Activated CD8-positive, alpha-beta memory T cell treated with anti-CD3 and anti-CD28 coated beads for 48 hours (primary cell): Measurements from ENCODE around the gene TOR4A.

Source experiments
- DNase-seq, 3 experiments: peaks; one replicate each; pipeline ENCODE4 v3.0.0-alpha.2; 2020; ENCODE audit warnings: low read depth in 2 of 3, low spot score in 2 of 3

The TOR4A gene

GRCh38 chr9:137270929-137271695 is 6.4 kb upstream of the TOR4A start:
- no peak for DNase-seq

GRCh38 chr9:137271696-137272076 is 5.8 kb upstream of the TOR4A start:
- DNase-seq, result no peak

GRCh38 chr9:137272241-137273094 is 5.1 kb upstream of the TOR4A start:
- DNase-seq, result no peak

- DNase-seq, result no peak
These were observed 4.4 kb upstream of the TOR4A start for GRCh38 chr9:137273095-137273490.

GRCh38 chr9:137273611-137274320 is 3.8 kb upstream of the TOR4A start:
- DNase-seq, result no peak

- DNase-seq, result no peak
These were observed 2.3 kb upstream of the TOR4A start for GRCh38 chr9:137275203-137275587.

GRCh38 chr9:137275588-137276472 is 1.7 kb upstream of the TOR4A start:
- no peak for DNase-seq

GRCh38 chr9:137276473-137277328 is 825 bp upstream of the TOR4A start:
- no peak for DNase-seq

- no peak for DNase-seq
These were observed 655 bp downstream of the TOR4A start for GRCh38 chr9:137278061-137278701.

GRCh38 chr9:137278721-137279711 is 1.5 kb downstream of the TOR4A start:
- no peak for DNase-seq

GRCh38 chr9:137279741-137280473 is 2.4 kb downstream of the TOR4A start:
- no peak for DNase-seq

GRCh38 chr9:137280474-137281344 is 3.2 kb downstream of the TOR4A start:
- no peak for DNase-seq

- no peak for DNase-seq
These were observed 4.0 kb downstream of the TOR4A start for GRCh38 chr9:137281345-137282116.

- DNase-seq, result no peak
These were observed 9.5 kb downstream of the TOR4A start for GRCh38 chr9:137286975-137287383.

GRCh38 chr9:137293094-137293481 is 15.6 kb downstream of the TOR4A start:
- DNase-seq, result no peak
